Measurements from ENCODE around the gene RIMBP2.

The RIMBP2 gene

DNA sequence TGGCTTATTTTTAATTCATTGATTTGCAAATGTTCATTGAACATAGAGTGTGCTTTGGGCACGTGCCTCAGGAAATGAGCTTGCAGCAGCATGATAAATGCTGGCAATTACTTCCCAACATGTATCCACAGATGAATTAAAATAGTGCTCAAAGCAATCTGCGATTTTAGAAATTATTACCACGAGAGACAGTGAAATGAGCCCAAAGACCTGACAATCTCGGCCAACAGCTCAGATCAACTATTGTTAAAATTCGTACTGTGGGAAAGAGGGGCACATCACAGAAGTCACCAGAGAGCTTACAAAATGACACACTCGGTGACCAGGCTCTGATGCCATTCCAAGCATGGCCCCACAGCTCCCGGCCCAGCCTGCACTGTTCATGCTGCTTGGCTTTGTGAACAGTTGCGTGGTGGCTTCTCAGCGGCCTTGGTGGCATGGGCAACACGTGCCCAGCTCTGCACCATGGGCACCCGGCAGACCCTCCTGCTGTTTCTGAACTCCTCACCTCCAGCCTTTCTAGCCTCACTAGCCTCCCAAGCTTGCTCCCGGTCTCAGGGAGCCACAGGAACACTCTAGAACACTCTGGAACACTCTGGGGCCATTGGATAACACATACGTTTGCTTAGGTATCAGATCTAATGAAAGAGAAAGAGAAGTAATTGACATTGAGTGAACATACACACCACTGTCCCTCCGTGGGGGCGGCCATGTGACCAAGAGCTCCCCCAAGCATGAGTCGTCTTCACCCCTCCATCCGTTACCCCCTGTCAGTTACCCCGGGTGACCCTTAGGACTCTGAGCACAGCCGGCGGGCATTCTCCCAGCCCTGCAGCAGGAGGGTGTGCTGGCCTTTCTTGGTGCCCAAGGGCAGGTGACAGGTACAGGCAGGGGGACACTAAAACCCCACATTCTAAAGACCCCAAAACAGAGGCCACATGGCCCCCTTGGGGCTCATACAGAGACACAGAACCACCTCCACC lies 28.0 kb downstream of the RIMBP2 start:
- Histone ChIP-seq H3K36me3 (ENCODE audit: control insufficient read depth in 2 of 2, insufficient read depth in 1 of 2, low read length in 2 of 2) (no peaks in the 10 kb centered on the region), H3K27ac (ENCODE audit: extremely low read depth, low read depth, low read length) (no peak overlapping the region), H3K4me1 (ENCODE audit: control insufficient read depth, insufficient read depth, low read length) (no peaks in the 10 kb centered on the region), H3K4me3 (ENCODE audit: low read depth, low read length) (no peak overlapping the region), H3K9me3 (ENCODE audit: control insufficient read depth, insufficient read depth, low read depth, low read length) (no peaks in the 10 kb centered on the region)
- POLR2A ChIA-PET = no interaction called here
- CTCF ChIA-PET = no interaction called here
- TF ChIP-seq ZNF701 (tag by site-specific recombination; IDR thresholded peaks at IDR 0.05) = no peak
- TF ChIP-seq ZNF366 (tag by site-specific recombination; conservative IDR thresholded peaks at IDR 0.05) = no peak
- no peak for TF ChIP-seq ZNF175 (tag by site-specific recombination; IDR thresholded peaks at IDR 0.05)
- TF ChIP-seq ZNF211 (tag by site-specific recombination; IDR thresholded peaks at IDR 0.05; ENCODE audit: low read depth) = no peak
- TF ChIP-seq, protein P1, sequence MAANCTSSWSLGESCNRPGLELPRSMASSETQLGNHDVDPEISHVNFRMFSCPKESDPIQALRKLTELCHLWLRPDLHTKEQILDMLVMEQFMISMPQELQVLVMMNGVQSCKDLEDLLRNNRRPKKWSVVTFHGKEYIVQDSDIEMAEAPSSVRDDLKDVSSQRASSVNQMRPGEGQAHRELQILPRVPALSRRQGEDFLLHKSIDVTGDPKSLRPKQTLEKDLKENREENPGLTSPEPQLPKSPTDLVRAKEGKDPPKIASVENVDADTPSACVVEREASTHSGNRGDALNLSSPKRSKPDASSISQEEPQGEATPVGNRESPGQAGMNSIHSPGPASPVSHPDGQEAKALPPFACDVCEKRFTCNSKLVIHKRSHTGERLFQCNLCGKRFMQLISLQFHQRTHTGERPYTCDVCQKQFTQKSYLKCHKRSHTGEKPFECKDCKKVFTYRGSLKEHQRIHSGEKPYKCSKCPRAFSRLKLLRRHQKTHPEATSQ (tag by site-specific recombination; IDR thresholded peaks at IDR 0.05) = no peak
- no peak for TF ChIP-seq ZNF416 (tag by site-specific recombination; IDR thresholded peaks at IDR 0.05)
- TF ChIP-seq BCL11A (tag by site-specific recombination; IDR thresholded peaks at IDR 0.05; ENCODE audit: low read depth) = no peak
- no peak for TF ChIP-seq ZNF558 (tag by site-specific recombination; IDR thresholded peaks at IDR 0.05)
- TF ChIP-seq OSR2 (tag by site-specific recombination; IDR thresholded peaks at IDR 0.05) = no peak
- TF ChIP-seq, protein P2, sequence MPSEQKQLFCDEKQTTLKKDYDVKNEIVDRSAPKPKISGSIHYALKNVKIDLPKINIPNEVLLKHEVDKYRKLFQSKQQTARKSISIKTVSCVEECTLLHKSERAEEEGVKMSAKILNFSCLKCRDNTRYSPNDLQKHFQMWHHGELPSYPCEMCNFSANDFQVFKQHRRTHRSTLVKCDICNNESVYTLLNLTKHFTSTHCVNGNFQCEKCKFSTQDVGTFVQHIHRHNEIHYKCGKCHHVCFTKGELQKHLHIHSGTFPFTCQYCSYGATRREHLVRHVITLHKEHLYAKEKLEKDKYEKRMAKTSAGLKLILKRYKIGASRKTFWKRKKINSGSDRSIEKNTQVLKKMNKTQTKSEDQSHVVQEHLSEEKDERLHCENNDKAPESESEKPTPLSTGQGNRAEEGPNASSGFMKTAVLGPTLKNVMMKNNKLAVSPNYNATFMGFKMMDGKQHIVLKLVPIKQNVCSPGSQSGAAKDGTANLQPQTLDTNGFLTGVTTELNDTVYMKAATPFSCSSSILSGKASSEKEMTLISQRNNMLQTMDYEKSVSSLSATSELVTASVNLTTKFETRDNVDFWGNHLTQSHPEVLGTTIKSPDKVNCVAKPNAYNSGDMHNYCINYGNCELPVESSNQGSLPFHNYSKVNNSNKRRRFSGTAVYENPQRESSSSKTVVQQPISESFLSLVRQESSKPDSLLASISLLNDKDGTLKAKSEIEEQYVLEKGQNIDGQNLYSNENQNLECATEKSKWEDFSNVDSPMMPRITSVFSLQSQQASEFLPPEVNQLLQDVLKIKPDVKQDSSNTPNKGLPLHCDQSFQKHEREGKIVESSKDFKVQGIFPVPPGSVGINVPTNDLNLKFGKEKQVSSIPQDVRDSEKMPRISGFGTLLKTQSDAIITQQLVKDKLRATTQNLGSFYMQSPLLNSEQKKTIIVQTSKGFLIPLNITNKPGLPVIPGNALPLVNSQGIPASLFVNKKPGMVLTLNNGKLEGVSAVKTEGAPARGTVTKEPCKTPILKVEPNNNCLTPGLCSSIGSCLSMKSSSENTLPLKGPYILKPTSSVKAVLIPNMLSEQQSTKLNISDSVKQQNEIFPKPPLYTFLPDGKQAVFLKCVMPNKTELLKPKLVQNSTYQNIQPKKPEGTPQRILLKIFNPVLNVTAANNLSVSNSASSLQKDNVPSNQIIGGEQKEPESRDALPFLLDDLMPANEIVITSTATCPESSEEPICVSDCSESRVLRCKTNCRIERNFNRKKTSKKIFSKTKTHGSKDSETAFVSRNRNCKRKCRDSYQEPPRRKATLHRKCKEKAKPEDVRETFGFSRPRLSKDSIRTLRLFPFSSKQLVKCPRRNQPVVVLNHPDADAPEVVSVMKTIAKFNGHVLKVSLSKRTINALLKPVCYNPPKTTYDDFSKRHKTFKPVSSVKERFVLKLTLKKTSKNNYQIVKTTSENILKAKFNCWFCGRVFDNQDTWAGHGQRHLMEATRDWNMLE (tag by site-specific recombination; conservative IDR thresholded peaks at IDR 0.05; ENCODE audit: low read depth) = no peak
- TF ChIP-seq ZNF391 (tag by site-specific recombination; IDR thresholded peaks at IDR 0.05; ENCODE audit: borderline replicate concordance, low read depth) = no peak
- TF ChIP-seq, protein P3, sequence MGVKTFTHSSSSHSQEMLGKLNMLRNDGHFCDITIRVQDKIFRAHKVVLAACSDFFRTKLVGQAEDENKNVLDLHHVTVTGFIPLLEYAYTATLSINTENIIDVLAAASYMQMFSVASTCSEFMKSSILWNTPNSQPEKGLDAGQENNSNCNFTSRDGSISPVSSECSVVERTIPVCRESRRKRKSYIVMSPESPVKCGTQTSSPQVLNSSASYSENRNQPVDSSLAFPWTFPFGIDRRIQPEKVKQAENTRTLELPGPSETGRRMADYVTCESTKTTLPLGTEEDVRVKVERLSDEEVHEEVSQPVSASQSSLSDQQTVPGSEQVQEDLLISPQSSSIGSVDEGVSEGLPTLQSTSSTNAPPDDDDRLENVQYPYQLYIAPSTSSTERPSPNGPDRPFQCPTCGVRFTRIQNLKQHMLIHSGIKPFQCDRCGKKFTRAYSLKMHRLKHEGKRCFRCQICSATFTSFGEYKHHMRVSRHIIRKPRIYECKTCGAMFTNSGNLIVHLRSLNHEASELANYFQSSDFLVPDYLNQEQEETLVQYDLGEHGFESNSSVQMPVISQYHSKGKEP (tag by site-specific recombination; IDR thresholded peaks at IDR 0.05) = no peak
- no peak for TF ChIP-seq ZNF157 (tag by site-specific recombination; IDR thresholded peaks at IDR 0.05)
- TF ChIP-seq, protein P4, sequence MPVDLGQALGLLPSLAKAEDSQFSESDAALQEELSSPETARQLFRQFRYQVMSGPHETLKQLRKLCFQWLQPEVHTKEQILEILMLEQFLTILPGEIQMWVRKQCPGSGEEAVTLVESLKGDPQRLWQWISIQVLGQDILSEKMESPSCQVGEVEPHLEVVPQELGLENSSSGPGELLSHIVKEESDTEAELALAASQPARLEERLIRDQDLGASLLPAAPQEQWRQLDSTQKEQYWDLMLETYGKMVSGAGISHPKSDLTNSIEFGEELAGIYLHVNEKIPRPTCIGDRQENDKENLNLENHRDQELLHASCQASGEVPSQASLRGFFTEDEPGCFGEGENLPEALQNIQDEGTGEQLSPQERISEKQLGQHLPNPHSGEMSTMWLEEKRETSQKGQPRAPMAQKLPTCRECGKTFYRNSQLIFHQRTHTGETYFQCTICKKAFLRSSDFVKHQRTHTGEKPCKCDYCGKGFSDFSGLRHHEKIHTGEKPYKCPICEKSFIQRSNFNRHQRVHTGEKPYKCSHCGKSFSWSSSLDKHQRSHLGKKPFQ (tag by site-specific recombination; IDR thresholded peaks at IDR 0.05) = no peak
- TF ChIP-seq ZNF394 (tag by site-specific recombination; IDR thresholded peaks at IDR 0.05; ENCODE audit: borderline replicate concordance) = no peak
- TF ChIP-seq ZFHX2 (tag by site-specific recombination; conservative IDR thresholded peaks at IDR 0.05) = no peak
- no peak for TF ChIP-seq ZNF776 (tag by site-specific recombination; IDR thresholded peaks at IDR 0.05; ENCODE audit: borderline replicate concordance)
- TF ChIP-seq ZNF510 (tag by site-specific recombination; IDR thresholded peaks at IDR 0.05; ENCODE audit: insufficient replicate concordance) = no peak
- TF ChIP-seq, protein P5, sequence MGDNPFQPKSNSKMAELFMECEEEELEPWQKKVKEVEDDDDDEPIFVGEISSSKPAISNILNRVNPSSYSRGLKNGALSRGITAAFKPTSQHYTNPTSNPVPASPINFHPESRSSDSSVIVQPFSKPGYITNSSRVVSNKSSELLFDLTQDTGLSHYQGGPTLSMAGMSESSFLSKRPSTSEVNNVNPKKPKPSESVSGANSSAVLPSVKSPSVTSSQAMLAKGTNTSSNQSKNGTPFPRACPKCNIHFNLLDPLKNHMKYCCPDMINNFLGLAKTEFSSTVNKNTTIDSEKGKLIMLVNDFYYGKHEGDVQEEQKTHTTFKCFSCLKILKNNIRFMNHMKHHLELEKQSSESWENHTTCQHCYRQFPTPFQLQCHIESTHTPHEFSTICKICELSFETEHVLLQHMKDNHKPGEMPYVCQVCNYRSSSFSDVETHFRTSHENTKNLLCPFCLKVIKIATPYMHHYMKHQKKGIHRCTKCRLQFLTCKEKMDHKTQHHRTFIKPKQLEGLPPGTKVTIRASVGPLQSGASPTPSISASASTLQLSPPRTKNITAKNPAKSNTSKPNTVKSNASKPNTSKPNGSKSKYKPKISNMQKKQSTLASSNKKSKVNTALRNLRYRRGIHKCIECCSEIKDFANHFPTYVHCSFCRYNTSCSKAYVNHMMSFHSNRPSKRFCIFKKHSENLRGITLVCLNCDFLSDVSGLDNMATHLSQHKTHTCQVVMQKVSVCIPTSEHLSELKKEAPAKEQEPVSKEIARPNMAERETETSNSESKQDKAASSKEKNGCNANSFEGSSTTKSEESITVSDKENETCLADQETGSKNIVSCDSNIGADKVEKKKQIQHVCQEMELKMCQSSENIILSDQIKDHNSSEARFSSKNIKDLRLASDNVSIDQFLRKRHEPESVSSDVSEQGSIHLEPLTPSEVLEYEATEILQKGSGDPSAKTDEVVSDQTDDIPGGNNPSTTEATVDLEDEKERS (tag by site-specific recombination; IDR thresholded peaks at IDR 0.05) = no peak
- no peak for TF ChIP-seq ZNF555 (tag by site-specific recombination; conservative IDR thresholded peaks at IDR 0.05)

Data from HEK293 (cell line).